Measurements from ENCODE around the gene SUPT7L.
"Not testable (repeated sequence)": the region's sequence is repeated elsewhere in the genome, so short reads cannot be mapped to it uniquely, and the experiment has no call there.

SUPT7L gene

DNA sequence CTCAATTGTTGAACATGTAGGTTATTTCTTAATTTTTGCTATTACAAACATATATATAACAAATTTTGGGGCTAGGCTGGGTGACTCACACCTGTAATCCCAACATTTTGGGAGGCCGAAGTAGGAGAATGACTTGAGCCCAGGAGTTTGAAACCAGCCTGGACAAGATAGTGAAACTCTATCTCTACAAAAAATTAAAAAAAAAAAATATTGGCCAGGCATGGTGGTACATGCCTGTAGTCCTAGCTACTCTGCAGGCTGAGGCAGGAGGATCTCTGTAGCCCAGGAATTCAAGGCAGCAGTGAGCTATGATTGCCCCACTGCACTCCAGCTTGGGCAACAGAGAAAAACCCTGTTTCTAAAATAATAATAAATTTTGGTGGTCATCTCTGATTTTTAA lies 23.8 kb upstream of the SUPT7L start:
- TF ChIP-seq CTCF (IDR thresholded peaks at IDR 0.05; ENCODE audit: low read depth, low read length, missing control alignments) = no peak
- in situ Hi-C loops (cut with HindIII; ENCODE audit: low sequenced_read_pairs) = no loop called here
- no peak for DNase-seq (ENCODE audit: low read depth)
- H3K4me3 ChIP-seq (ENCODE audit: low read depth, low read length) = no peak overlapping the region

DNA sequence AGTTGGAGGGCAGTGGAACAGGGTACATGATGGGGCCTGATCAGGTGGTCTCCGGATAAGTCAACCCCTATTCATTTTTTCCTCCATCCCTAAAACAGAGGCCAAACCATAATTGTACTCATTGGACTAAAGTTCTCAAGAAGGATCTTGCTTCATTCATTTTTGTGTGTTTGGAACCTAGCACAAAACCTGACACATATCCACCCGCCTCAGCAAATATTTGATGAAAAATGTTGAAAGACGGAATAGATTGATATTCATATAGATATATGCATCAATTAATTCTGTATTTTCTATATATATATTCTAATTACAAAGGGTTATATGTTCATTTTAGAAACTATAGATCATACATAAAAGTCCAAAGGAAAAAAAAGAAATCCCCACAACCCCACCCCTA lies 22.2 kb upstream of the SUPT7L start:
- in situ Hi-C loops (cut with HindIII; ENCODE audit: low sequenced_read_pairs) = no loop called here
- H3K4me3 ChIP-seq (ENCODE audit: low read depth, low read length) = no peak overlapping the region
- TF ChIP-seq CTCF (IDR thresholded peaks at IDR 0.05; ENCODE audit: low read depth, low read length, missing control alignments) = no peak
- DNase-seq (ENCODE audit: low read depth) = no peak

GRCh38 chr2:27685006-27685405 lies 21.6 kb upstream of the SUPT7L start:
- H3K4me3 ChIP-seq (ENCODE audit: low read depth, low read length); in situ Hi-C loops (cut with HindIII; ENCODE audit: low sequenced_read_pairs); DNase-seq (ENCODE audit: low read depth): not testable (repeated sequence)

DNA sequence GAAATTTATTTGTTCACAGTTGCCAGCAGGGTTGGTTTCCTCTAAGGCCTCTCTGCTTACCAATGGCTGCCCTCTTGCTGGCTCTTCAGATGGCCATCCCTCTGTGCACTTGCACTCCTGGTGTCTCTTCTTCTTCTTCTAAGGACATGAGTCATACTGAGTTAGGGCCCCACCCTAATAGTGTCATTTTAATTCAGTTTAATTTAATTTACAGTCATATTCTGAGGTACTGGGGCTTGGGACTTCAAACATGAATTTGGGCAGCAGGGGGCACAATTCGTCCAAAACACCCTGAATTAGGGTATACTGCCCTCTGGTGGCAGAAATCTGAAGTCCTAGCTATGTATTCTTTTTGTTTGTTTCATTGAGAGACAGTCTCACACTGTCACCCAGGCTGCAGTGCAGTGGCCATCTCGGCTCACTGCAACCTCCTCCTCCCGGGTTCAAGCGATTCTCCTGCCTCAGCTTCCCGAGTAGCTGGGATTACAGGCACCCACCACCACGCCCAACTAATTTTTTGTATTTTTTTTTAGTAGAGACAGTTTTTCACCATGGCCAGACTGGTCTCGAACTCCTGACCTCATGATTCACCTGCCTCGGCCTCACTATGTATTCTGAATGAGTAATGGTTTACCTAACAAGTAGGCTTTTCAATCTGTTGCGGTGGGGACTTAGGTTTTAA lies 20.1 kb upstream of the SUPT7L start:
- peak; percentile 86 for TF ChIP-seq CTCF (IDR thresholded peaks at IDR 0.05; ENCODE audit: low read depth, low read length, missing control alignments)
- in situ Hi-C loops (cut with HindIII; ENCODE audit: low sequenced_read_pairs) = no loop called here

DNA sequence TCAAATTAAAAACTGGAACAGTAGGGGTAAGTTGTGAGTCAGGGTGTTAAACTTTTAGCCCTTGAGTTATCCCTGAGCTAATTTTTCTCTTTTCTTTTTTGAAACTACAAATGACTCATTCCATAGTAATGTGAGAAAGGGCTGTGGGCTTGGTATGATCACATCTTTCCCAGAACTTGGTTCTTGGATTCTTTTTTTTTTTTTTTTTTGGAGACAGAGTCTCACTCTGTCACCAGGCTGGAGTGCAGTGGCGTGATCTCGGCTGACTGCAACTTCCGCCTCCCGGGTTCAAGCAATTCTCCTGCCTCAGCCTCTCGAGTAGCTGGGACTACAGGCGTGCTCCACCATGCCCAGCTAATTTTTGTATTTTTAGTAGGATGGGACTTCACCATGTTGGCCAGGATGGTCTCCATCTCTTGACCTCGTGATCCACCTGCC lies 18.9 kb upstream of the SUPT7L start:
- in situ Hi-C loops (cut with HindIII; ENCODE audit: low sequenced_read_pairs); H3K4me3 ChIP-seq (ENCODE audit: low read depth, low read length): not testable (repeated sequence)
- DNase-seq (ENCODE audit: low read depth) = peak; percentile 89

More for the DNA sequence above, 20.1 kb upstream of the SUPT7L start:
- peak; percentile 90 for DNase-seq (ENCODE audit: low read depth)
- no peak overlapping the region for H3K4me3 ChIP-seq (ENCODE audit: low read depth, low read length)

GRCh38 chr2:27681841-27682240 lies 18.4 kb upstream of the SUPT7L start:
- DNase-seq (ENCODE audit: low read depth) = peak; percentile 52
- in situ Hi-C loops (cut with HindIII; ENCODE audit: low sequenced_read_pairs) = no loop called here
- no peak overlapping the region for H3K4me3 ChIP-seq (ENCODE audit: low read depth, low read length)
- no peak for TF ChIP-seq CTCF (IDR thresholded peaks at IDR 0.05; ENCODE audit: low read depth, low read length, missing control alignments)

GRCh38 chr2:27680571-27680970 lies 17.2 kb upstream of the SUPT7L start:
- H3K4me3 ChIP-seq (ENCODE audit: low read depth, low read length) = no peak overlapping the region
- DNase-seq (ENCODE audit: low read depth) = no peak
- TF ChIP-seq CTCF (IDR thresholded peaks at IDR 0.05; ENCODE audit: low read depth, low read length, missing control alignments) = no peak
- in situ Hi-C loops (cut with HindIII; ENCODE audit: low sequenced_read_pairs) = no loop called here
